ENCODE results near the gene RIMBP2.
"Not testable (repeated sequence)": the region's sequence is repeated elsewhere in the genome, so short reads cannot be mapped to it uniquely, and the experiment has no call there.

The RIMBP2 gene

GRCh38 chr12:130703733-130704375 lies 12.2 kb downstream of the RIMBP2 start:
- no peak for DNase-seq

- DNase-seq, result no peak
Observed at GRCh38 chr12:130702966-130703732, 12.9 kb downstream of the RIMBP2 start.

GRCh38 chr12:130701402-130701744 lies 14.7 kb downstream of the RIMBP2 start:
- DNase-seq, result no peak

- DNase-seq, result no peak
Observed at GRCh38 chr12:130700492-130701401, 15.4 kb downstream of the RIMBP2 start.

DNA sequence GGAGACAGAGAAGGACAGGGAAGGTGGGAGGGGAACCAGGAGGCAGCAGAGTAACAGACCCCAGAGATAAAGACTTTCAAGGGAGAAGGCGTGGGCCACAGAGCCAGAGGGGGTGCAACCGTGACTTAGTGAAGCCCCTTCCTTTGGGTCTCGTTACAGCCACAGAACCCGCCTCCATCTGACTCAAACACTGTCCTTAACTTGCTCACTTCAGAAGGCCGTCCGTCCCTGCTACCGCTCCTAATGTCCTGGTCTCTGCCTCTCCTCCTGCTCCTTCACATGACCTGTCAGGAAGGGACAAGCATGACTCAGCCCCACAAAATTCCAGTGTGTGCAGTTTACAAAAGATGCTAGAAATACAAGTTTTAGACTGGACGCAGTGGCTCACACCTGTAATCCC lies 18.0 kb downstream of the RIMBP2 start:
- no peak for DNase-seq

DNA sequence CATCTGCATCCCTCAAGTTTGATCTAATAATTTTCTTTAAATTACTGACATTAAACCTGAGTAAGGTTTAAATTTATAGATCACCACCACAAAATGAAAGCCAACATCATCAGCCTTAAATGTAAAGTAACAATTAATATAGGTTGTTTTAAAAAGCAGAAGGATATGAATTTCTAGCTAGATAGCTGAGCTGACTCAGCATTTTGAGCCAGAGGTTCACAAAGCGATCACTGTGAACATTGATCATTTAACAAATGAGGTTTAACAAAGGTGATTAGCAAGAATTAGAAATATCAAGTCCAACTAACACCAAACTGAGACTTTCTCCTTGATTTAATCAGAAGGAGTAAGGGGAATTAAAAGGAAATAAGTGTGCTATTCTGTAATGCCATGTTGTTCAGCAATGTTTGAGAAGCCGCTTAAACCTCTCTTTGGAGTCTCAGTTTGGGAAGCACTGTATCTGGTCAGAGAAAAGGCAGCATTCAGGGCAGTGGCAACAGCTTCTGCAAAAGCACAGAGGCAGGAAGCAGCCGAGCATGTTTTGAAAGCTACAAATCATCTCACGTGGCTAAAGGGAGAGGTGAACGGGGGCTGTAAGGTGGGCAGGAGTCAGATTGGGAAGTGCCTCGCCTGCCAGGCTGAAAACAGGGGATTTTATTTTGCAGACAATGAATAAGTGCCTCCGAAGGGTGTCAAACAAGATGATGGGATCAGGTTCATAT lies 19.6 kb downstream of the RIMBP2 start:
- DNase-seq, result no peak

- no peak for DNase-seq
Observed at GRCh38 chr12:130695061-130695460, 21.0 kb downstream of the RIMBP2 start.

DNA sequence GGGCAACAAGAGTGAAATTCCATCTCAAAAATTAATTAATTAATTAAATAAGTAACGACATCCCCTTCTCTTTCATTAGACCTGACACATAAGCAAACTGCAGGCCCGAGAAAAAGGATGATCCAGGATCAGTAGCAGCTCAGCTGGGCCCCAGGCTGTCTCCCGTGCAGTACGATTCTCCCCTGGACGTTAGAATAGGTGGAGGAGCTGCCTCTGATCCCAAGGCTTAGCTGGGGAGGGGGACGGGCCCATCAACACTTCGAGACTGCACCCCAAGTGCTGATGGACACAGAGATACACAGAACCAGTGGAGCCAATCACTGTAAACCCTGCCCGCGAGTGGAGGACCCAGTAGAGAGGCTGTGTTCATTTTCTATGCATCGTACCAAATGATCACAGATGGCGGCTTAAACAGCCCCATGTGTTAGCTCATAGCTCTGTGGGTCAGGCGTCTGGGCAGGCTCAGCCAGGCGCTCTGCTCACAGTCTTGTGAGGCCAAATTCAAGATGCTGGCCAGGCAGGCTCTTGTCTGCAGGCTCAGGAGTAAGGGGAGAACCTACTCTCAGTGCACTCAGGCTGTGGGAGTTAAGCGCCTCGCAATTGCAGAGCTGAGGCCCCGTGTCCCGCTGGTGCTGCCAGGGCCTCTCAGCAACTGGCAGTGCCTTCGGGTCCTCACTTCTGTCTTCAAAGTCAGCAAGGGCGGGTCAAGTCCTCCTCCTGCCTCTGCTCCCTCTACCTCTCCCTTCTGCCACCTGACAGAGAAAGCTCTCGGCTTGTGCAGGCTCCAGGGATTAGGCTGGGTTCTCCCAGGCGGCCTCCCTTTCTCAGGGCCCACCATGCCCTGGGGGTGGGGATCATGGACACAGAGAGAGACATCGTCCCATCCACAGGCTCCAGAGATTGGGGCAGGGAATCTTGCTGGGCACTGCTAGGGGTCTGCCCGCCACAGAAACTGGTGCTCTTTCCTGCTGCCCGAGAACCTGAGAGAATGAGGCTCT lies 26.4 kb downstream of the RIMBP2 start:
- no peak for DNase-seq

- DNase-seq, result not testable (repeated sequence)
Observed at GRCh38 chr12:130688999-130689398, 27.1 kb downstream of the RIMBP2 start.

DNA sequence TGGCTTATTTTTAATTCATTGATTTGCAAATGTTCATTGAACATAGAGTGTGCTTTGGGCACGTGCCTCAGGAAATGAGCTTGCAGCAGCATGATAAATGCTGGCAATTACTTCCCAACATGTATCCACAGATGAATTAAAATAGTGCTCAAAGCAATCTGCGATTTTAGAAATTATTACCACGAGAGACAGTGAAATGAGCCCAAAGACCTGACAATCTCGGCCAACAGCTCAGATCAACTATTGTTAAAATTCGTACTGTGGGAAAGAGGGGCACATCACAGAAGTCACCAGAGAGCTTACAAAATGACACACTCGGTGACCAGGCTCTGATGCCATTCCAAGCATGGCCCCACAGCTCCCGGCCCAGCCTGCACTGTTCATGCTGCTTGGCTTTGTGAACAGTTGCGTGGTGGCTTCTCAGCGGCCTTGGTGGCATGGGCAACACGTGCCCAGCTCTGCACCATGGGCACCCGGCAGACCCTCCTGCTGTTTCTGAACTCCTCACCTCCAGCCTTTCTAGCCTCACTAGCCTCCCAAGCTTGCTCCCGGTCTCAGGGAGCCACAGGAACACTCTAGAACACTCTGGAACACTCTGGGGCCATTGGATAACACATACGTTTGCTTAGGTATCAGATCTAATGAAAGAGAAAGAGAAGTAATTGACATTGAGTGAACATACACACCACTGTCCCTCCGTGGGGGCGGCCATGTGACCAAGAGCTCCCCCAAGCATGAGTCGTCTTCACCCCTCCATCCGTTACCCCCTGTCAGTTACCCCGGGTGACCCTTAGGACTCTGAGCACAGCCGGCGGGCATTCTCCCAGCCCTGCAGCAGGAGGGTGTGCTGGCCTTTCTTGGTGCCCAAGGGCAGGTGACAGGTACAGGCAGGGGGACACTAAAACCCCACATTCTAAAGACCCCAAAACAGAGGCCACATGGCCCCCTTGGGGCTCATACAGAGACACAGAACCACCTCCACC lies 28.0 kb downstream of the RIMBP2 start:
- no peak for DNase-seq

- no peak for DNase-seq
Observed at GRCh38 chr12:130687190-130687589, 28.9 kb downstream of the RIMBP2 start.

DNA sequence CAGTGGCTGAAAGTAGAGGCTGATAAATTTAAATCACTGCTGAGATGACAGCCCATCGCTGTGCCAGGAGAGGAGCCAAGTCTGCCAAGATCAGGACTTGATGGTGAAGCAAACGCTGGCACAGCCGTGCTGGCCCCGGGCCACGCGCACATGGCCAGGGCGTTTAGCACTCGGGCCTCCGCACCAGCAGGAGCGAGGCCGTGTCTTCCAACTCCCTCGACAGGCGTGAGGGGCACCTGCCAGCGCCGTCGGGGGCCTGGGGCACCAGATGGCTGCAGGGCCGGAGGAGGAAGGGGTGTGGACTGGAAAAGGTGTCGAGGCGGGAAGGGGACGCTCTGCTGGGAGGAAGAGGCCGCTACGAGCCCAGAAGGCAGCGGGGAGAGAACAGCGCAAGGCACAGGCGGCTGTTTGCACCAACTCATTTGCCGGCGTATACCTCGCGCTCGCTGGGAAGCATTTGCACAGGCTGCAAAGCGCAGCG lies 29.5 kb downstream of the RIMBP2 start:
- DNase-seq, result no peak

GRCh38 chr12:130685850-130686249 lies 30.2 kb downstream of the RIMBP2 start:
- no peak for DNase-seq

DNA sequence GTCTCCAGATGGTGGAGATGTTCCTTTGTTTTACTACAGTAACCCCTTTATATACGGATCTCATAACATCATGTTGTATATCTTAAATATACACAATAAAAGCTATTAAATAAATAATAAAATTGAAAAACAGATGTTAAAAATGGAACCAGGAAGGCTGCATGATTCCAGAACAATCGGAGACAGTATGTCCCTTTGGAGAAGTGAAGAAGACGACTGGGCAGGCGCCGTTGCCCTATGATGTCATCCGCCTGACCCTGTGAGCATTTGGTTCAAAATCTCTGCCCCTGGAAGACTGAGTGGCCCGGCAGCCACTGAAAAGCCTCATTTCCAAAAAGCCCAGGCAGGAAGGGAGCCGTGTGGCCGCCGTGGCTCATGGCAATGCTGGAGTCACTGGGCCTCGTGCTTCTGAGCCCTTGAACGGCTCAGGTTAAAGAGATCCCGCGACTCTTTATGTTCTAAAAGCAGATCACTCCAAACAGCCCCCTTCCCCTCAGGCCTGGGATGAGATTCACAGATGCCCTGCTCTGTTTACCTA lies 30.8 kb downstream of the RIMBP2 start:
- DNase-seq, result no peak

DNA sequence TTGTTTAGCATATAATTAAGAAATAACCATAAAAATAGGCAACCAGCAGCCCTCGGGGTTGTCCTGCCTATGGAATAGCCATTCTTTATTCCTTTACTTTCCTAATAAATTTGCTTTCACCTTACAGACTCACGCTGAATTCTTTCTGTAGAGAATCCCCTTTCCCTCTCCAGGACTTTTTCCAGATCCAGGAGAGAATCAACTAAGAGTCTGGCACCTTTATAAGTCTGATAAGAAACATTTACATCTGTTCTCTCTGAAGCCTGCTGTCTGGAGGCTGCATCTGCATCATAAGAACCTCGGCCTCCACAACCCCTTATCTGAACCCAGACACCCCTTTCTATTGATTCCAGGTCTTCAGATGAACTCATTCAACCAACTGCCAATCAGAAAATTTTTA lies 32.3 kb downstream of the RIMBP2 start:
- DNase-seq, result no peak

DNA sequence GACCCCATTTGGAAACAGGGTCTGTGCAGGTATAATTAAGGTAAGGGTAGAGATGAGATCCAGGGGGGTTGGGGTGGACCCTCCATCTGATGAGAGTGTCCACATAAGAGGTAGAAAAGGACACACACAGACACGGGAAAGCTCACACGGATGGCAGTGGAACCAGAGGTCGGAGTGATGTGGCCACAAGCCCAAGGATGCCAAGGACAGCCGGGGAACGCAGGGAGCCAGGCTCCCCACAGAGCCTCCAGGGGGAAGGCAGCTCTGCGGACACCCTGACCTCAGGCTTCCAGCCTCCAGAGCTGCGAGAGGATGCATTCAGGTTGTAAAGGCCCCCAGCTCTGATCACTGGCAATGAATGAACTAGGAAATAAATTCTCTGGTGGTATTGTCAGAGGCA lies 33.0 kb downstream of the RIMBP2 start:
- no peak for DNase-seq

- DNase-seq, result no peak
Observed at GRCh38 chr12:130680451-130680990, 35.6 kb downstream of the RIMBP2 start.

GRCh38 chr12:130677957-130678558 lies 38.0 kb downstream of the RIMBP2 start:
- DNase-seq, result no peak

DNA sequence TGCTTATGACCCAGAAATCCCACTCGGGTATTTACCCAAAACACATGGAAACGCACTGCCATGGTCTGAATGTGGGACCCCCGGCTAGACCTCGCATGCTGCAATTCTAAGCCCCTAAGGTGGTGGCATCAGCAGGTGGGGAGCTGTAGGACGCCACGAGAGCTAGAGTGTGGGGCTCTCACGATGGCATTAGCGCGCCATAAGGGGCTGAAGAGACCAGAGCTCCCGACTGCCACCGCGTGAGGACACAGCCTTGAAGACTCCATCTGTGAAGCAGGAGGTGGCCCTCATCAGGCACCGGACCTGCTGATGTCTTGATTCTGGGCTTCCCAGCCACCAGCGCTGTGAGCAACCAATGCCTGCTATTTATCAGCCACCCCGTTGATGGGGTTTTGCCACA lies 40.3 kb downstream of the RIMBP2 start:
- no peak for DNase-seq

All from activated naive CD4-positive, alpha-beta T cell treated with Interleukin-2 at 50 U/mL for 16 hours (primary cell).